HG03460 (cell line): Measurements from ENCODE around the gene SPEF2.

ENCODE experiments used
- ATAC-seq: cut with Tn5 transposase; IDR thresholded peaks from one replicate; pipeline ENCODE4 v1.9.1; 2021; ENCODE audit not compliant: unreplicated experiment

The SPEF2 gene, protein sequence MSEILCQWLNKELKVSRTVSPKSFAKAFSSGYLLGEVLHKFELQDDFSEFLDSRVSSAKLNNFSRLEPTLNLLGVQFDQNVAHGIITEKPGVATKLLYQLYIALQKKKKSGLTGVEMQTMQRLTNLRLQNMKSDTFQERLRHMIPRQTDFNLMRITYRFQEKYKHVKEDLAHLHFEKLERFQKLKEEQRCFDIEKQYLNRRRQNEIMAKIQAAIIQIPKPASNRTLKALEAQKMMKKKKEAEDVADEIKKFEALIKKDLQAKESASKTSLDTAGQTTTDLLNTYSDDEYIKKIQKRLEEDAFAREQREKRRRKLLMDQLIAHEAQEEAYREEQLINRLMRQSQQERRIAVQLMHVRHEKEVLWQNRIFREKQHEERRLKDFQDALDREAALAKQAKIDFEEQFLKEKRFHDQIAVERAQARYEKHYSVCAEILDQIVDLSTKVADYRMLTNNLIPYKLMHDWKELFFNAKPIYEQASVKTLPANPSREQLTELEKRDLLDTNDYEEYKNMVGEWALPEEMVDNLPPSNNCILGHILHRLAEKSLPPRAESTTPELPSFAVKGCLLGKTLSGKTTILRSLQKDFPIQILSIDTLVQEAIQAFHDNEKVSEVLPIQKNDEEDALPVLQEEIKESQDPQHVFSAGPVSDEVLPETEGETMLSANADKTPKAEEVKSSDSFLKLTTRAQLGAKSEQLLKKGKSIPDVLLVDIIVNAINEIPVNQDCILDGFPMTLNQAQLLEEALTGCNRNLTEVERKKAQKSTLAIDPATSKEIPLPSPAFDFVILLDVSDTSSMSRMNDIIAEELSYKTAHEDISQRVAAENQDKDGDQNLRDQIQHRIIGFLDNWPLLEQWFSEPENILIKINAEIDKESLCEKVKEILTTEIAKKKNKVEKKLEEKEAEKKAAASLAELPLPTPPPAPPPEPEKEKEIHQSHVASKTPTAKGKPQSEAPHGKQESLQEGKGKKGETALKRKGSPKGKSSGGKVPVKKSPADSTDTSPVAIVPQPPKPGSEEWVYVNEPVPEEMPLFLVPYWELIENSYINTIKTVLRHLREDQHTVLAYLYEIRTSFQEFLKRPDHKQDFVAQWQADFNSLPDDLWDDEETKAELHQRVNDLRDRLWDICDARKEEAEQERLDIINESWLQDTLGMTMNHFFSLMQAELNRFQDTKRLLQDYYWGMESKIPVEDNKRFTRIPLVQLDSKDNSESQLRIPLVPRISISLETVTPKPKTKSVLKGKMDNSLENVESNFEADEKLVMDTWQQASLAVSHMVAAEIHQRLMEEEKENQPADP (N-terminal part only)

DNA sequence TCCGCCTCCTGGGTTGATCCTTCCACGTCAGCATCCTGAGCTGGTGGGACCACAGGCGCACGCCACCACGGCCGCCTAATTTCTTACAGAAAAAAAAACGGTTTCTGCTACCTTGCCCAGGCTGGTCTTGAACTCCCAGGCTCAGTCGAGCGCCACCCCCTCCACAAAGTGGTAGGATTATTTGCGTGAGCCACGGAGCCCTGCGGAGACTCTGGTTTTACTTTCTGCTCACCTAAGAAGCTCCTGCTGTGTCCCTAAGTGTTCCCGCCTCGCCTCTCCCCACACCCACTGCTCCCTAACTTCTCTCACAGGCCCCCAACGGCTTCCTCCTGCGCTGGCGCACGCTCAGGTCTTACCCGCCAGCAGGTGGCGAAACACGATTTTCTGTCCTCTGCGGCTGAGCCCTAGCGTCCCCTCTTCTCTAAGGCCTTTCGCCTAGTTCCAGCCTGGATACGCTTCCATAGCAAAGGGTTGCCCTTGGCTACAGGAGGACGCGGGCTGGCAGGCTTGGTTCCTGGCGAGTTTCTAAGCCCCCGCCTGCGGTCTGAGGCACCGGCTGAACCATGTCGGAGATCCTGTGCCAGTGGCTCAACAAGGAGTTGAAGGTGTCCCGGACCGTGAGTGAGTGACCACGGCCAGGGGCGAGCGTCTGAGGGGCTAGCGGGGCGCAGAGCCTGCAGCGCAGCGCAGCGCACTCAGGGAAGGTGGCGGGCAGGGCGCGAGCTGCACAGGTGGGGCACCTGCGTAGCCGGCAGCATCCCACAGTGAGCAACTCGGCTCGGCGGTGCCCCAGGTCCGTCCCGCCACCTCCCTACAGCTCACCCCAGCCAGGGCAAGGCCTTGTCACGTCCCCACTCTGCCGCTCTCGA lies at the start of gene SPEF2:
SPEF2 (plus strand) TSS at position 429 of the 869 bp plus-strand sequence; CDS start at position 564, 135 bp downstream.
- peak; percentile 88 for ATAC-seq

DNA sequence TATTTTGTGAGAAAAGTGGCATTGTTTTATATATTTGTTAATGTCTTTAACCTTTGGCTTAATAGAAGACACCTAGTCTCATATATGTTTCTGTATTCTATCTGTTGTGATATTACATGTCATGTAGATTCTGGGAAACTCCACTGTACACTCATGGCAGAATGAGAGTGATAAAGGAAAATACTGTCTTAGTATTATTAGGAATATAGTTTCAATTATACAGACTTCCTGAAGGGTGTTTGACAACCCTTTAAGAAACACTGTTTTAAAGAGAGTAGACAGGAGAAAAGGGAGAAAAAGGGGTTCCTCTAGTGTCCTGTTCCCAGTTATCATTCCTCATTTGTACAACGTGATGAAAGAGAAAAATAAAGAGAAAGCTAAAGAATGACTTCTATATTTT lies 42.1 kb upstream of the SPEF2 start:
- no peak for ATAC-seq

DNA sequence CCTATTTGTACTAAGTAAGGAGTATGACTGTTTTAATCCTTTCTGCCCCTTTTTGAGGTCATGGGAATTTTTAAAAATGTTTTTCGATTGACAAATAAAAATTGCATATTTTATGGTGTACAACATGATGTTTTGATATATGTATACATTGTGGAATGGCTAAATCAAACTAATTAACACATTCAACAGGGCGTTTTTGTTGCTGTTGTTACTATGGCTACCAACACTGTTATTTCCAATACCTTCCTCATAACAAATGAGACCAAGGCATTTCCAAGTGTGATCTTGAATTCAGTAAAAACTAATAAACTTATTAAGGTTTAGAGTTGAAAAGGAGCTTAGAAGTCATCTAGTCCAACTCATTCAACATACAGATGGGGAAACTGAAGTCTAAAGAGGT lies 30.2 kb upstream of the SPEF2 start:
- ATAC-seq, result no peak

DNA sequence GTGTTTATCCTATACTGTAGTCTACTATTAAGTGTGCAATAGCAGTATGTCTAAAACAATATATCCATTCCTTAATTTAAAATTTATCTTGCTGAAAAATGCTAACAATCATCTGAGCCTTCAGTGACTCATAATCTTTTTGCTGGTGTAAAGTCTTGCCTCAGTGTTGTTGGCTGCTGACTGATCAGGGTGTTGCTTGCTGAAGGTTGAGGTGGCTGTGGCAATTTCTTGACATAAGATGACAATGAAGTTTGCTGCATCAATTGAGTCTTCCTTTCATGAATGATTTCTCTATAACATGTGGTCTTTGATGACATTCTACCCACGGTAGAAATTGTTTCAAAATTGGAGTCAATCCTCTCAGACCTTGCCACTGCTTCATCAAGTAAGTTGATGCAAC lies 24.3 kb upstream of the SPEF2 start:
- no peak for ATAC-seq

DNA sequence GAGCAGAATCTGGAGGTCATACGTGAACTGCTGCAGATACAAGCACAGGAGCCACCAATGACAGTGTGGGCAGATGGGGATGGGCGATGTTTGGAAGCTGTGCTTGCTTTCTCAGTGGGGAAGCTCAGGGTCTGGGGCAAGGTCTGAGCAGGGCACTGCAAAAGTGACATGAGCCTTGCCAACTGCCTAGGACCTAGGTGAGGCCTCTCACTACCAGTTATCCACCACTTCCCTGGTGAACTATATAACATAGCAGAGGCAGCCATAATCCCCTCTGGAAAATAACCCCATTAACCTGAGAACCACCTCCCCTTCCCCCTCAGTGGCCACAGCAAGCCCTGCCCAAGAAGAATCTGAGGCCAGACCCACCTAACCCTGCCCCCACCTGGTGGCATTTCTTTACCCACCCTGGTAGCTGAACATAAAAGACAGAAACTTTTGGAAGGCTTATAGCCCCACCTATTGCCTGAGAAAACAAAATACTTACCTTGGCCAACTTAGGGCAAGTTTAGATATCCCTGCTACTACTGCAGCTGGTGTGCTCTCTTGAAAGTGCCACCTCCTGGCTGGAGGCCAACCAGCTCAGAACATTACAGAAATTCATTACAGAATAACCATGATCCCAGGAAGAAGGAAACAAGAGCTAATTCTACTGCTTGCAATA lies 18.8 kb upstream of the SPEF2 start:
- ATAC-seq, result no peak

DNA sequence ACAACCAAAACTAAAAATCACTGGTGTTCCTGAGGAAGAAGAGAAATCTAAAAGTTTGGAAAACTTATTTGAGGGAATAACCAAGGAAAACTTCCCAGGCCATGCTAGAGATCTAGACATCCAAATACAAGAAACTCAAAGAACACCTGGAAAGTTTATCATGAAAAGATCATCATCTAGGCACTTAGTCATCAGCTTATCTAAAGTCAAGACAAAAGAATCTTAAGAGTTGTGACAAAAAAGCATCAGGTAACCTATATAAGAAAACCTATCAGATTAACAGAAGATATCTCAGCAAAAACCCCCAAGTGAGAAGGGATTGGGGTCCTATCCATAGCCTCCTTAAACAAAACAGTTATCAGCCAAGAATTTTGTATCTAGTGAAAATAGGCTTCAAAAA lies 17.1 kb upstream of the SPEF2 start:
- ATAC-seq, result no peak

DNA sequence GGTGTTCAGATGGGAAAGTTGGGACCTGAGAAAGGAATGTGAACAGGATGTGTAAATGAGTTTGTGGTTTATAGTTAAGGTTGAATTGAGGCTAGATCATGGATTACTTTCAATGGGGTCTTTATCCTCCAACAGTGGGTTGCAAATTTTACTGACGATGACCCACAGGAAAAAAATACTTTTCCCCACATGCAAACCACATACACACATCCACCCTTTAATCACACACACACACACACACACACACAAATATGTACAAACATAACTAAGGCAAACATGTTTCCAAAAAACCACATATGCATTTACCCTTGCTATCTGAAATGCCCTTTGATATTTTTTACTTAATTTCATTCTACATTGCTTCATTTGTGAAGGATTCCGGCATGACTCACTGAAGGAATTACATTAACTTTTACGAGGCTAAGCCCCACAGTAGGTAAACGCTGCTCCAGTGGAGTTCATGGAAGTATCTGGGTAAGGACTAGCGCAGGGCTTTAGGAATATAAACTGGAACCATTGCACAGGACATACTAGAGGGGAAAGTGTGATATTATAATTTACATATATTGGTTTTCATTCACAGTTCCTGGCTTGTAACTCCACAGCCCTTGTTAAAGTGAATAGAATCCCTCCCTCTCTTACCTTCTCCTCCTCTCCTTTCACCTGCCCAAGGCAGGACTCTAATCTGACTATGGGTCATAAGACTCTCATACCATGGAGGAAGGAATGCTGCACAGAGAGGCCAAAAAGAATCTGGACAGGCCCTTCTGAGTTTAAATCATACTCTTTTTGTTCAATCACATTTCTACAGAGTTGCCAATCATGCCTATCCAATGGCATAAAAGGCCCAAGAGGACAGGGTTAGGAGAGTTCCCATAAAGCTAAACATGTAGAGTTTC lies 8.5 kb upstream of the SPEF2 start:
- ATAC-seq, result no peak

DNA sequence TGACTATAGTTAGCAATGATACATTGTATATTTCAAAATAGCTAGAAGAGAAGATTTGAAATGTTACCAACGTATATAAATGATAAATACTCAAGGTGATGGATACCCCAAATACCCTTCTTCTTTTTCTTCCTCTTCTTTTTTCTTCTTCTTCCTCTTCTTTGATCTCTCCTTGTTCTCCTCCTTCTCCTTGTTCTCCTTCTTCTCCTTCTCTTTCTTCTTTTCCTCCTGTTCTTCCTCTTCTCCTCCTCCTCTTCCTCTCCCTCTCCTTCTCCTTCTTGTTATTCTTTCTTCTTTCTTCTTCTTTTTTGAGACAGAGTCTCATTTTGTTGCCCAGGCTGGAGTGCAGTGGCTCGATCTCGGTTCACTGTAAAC lies 616 bp upstream of the SPEF2 start:
- ATAC-seq, result no peak

DNA sequence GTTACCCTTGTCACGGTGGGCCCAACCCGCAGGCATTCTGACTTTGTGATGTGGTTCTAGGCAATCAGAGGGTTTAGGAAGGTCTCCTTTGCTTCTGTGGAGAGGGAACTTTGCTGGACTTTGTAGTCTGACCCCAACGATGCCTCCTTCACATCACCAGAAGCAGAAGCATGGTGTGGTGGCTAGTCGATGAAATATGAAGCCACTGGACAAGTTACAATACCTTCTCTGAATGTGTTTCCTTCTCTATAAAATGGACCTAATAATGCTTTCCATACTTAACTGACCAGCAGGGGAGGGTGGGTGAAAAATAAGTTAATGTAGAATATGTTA lies 607 bp downstream of the SPEF2 start:
- ATAC-seq, result no peak

DNA sequence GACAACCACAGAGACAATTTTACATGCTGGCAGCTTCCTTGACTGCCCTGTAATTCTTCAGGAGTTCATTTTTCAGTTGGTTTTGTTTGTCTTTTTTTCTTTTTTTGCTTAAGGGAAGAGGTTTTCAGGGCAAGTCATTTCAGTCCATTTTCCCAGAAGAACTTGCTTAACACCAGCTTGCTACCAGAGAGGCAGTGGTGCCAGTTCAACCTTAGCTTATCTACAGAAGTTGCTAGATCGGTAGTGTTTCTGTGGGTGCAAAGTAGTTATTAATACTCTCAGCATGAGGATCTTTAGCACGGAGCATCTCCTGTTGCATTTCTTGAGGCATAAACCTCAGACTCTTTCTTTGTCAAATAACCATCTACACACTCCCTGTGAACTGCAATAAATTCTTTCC lies 1.1 kb downstream of the SPEF2 start:
- ATAC-seq, result no peak

DNA sequence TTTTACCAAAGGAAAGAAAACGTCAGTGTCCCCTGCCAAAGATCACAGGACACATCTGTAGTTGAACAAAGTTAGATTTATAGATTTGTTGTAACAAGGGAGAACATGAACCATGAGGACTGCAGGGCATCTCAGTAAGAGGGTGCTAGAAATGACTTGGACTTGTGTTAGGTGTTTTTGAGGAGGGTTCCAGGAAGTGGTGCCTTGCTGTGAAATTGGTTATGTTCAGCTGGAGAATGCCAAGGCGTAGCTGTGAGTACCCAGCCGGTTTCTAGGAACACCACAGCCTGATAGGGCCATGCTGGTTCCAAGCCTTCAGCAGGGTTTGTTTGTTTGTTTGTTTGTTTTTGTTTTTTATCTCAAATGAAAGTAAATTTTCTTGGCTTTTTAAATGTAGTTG lies 5.3 kb downstream of the SPEF2 start:
- ATAC-seq, result no peak

DNA sequence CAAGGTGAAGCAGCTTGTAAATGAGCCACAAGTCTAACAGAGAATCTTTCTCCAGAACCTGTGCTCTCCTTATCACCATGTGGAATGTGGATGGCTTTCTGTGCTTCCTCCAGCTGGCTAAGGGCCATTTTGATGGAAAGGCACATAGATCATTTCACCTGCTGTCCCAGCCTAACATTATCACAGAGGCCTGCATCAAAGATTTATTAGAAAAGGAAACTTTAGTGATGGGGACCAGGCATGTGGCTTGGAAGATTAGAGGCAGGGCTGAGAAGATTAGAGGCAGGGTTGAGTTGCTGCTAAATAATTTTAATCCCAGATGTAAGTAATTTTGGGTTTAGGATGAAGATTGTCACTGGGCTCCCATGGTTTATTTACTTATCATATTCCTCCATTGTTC lies 6.3 kb downstream of the SPEF2 start:
- ATAC-seq, result no peak

DNA sequence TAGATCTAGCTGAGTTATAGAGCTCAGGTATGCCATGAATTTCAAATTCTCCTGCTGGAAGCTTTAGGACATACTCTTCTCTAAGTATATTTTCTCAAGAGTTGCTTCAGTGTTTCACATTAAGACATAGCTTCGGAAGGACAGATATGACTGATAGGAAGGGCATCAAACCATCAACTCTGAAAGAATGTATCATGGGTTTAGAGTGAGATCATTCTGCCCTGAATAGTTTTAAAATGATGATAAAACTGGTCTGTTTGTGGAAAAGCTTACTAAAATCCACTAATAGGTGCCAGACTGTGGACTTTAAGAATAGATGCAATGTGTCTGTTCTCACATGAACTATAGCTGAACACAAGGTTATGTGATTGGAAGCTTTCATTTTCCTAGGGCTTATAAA lies 8.4 kb downstream of the SPEF2 start:
- no peak for ATAC-seq

DNA sequence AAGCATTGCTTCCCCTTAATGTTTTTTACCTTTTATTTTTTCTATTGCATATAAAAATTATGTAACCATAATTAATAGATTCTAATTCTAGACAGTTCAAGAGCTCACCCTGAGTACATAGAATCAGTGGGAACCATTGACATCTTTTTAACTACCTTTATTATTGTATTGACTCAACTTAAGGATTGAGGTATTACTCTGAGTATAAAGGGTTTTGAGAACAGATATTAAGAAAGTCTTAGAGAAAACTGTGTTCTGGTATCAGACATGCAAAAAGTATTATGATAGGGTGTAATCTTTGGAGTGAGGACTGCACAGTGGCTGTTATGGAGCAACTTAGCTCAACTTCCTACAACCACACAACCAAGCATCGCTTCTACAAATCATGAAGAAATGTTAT lies 8.9 kb downstream of the SPEF2 start:
- ATAC-seq, result no peak

DNA sequence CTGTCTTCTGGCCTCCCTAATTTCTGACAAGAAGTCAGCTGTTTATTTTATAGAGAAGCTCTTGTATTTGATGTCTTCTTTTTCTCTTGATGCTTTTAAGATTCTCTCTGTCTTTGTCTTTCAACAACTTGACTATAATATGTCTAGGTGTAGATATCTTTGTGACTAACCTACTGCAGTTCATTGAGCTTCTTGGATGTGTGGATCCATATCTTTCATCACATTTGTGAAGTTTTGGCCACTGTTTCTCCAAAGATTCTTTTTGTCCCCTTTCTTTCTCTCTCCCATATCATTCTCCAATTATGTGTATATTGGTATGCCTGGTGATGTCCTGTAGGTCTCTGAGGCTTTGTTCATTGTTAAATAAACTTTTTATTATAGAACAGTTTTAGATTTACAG lies 16.7 kb downstream of the SPEF2 start:
- ATAC-seq, result no peak

DNA sequence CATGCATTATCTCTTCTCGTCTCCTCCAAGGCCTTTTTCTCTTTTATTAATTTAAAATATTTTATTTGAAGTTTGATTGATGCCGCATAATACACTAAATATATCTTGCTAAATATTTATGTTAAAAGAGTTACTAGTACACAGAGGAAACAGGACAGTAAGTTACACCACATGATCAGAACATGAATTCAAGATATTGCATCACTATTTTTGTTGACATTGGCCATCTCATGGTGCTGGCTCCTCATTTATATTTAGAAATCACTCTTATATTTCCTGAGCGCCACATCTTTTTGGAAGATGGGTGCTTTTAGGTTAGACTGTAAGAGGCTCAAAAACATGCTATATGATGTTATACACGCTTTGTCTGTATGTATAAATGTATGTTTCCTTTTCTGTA lies 23.0 kb downstream of the SPEF2 start:
- ATAC-seq, result no peak

DNA sequence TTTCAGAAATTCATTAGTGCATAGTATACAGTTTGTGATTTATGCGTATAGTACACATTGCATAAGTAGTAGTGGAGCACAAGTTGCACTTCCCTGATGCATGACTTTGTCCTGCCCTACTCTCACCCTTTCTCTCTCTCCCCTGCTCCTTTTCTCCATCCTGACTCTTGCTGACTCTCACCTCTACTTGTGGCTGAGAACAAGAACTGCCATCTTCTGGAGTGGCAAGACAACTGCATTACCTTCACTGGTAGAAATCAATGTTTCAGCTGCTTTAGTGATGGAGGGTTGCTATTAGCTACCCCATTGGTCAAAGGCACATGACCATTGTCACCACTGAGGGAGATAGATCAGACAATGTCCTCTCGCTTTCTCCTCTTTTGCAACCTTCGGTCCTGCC lies 26.9 kb downstream of the SPEF2 start:
- ATAC-seq, result no peak

DNA sequence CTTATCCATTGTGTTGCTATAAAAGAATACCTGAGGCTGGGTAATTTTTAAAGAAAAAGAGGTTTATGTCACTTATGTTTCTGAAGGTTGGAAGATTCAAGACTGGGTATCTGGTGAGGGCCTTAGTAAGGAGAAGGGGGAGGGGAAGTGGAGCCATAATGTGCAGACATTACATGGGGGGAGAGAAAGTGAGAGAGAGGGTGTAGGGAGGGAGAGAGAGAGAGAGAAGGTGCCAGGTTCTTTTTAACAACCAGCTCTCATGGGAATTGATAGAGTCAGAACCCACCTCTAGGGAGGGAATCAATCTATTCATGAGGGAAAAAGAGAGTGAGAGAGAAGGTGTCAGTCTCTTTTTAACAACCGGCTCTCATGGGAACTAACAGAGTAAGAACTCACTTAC lies 29.5 kb downstream of the SPEF2 start:
- no peak for ATAC-seq

DNA sequence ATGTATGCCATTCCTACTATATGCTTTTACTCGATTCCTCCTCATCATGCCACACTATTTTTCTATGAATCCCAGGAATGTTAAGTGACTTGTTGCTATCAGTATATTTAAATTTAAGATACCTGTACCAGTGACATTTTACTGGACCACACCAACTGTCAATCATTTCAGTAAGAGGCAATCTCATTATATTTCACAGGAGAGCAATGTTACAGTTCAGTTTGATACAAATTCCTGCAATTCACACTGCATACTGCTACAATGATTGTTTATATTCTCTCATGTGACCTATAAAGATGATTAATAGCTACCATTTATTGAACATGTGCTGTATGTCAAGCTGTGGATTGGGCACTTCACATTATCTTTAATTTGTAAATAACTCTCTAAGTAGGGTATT lies 30.0 kb downstream of the SPEF2 start:
- ATAC-seq, result no peak
